NCI-H2107 treated with DMSO at 0.1 percent for 48 hours (cell line): Measurements from ENCODE around the gene CHDH.
A peak's percentile ranks its signal among the peaks of the same experiment; 100 is the strongest.

Source experiments
- DNase-seq: peaks from one replicate; lab custom pipeline; 2025; ENCODE audit not compliant: unreplicated experiment; lab: John Stamatoyannopoulos, UW

CHDH gene

GRCh38 chr3:53809764-53810400 lies 36.3 kb downstream of the CHDH start:
- no peak for DNase-seq

DNA sequence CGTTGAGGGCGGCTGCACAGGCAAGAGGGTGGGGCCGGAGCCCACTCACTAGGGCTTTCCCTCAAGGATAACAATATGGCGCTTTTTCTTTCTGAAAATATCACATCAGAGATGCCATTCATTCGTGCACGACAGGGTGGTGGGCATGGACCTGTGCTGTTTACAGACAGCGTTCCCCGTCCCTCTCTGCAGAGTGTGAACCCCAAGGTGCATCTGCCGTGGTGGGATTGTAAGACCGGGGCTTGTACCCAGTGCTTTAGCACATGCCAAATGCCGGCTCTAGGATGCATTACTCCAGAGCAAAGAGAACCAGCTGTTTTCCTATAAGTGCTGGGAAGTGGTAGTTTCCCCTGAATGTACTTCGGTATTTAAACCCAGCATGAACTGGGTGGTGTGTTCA lies 37.0 kb downstream of the CHDH start:
- no peak for DNase-seq

- DNase-seq: no peak
Observed at GRCh38 chr3:53808496-53808895, 37.7 kb downstream of the CHDH start.

DNA sequence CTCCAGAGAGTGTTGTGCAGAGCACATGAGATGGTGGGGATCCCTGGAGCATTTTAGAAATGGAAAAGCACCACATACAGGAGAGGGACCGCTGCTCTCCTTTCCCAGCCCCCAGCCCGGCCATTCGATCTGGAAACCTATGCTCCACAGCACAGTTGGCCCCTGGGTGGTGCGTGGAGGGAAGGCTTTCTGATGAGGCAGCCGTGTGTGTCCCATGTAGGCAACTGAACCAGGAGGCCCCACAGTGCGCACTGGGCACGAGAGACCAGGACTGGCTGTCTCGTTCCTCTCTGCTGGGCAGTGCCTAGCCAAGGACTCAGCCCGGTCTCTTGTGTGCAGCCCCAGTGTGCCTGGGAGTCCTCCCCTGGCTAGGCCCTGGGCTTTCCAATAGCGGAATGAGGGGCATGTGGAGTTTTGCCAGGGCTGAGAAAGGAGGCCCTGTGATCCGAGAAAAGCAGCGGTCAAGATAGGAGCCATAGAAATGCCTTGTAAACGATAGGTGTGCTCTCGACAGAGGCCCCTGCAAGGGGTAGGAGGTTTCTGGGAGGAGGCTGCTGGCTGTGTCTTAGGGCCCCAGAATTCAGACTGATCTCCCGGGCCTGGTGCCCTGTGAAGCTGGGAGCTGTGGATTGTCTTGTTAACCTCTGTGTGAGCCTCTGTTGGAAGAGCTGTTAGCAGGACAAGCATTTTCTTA lies 39.0 kb downstream of the CHDH start:
- DNase-seq: no peak

DNA sequence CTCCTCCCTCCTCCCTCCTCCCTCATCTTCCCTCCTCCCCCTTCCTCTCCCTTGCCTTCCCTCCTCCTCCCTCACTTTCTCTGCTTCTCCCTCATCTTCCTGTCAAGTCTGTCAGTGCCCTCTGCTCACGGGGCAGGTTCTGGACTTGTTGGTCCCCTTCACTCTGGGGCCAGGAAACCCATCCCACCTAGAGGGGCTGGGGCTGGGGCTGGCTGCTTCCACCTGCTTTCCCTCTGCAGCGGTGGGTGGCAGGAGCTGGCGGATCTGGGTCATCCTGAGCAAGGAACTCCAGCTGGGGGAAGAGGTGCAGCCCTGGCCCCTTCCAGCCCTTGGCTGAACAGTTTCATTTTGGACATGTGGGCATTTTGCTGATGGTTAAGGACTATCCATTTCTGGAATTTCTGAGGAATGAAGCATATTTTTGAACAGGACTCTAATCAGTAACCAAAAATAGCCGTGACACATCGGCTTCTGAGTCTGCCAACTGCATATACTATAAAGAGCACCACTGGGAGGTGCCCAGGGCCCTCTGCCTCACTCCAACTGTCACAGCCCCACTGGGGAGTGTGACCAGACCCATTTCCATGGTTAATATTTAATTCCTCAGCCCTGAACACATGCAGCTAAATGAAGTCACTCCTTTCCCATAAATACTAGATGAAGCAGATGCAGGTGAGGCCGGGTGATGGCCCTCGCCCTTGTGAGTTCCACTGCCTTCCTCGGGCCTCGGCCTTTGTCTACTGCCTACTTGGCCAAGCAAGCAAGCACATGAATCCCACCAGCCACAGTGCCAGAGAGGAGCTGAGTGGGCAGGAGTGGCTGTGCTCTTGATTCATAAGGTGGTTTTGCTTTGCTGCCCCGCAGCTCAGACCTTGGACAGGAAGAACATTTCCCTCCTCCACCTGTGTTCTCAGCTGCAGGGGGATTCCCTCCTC lies 39.8 kb downstream of the CHDH start:
- DNase-seq: no peak

GRCh38 chr3:53805463-53806159 lies 40.6 kb downstream of the CHDH start:
- no peak for DNase-seq

DNA sequence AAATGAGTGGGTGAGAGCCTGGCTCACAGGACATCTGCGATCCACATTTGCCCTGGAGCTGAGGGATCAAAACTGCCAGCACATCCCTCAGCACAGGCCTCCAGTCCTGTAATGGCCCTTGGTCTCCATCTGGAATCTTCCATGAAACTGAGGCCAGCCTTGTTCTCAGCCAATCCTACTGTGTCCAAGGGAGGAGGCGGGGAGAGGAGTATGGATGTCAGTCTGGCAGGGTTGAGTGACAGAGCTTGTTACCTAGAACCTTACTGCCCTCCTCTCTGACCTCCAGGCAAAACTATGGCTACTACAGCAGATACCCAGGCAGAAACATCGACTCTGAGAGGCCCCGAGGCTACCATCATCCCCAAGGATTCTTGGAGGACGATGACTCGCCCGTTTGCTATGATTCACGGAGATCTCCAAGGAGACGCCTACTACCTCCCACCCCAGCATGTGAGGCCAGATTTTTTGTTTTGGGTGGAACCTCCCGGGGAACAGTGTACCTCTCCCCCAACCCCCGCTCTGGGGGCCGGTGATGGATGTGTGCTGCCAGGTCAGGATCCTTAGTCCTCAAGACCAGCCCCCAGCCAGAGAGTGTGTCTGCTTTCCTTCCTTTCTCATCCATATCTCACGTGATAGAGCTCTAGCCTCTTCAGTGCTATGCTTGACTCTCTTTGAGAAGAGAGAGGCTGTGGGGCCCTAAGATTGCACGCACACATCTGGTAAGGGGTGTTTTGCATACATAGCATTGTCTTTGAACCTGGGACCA lies 41.3 kb downstream of the CHDH start:
- no peak for DNase-seq

- DNase-seq: no peak
Observed at GRCh38 chr3:53803816-53804695, 42.2 kb downstream of the CHDH start.

GRCh38 chr3:53803124-53803815 lies 42.9 kb downstream of the CHDH start:
- DNase-seq: peak; percentile 20

- DNase-seq: no peak
Observed at GRCh38 chr3:53802256-53802880, 43.9 kb downstream of the CHDH start.

- no peak for DNase-seq
Observed at GRCh38 chr3:53801319-53801718, 44.9 kb downstream of the CHDH start.

DNA sequence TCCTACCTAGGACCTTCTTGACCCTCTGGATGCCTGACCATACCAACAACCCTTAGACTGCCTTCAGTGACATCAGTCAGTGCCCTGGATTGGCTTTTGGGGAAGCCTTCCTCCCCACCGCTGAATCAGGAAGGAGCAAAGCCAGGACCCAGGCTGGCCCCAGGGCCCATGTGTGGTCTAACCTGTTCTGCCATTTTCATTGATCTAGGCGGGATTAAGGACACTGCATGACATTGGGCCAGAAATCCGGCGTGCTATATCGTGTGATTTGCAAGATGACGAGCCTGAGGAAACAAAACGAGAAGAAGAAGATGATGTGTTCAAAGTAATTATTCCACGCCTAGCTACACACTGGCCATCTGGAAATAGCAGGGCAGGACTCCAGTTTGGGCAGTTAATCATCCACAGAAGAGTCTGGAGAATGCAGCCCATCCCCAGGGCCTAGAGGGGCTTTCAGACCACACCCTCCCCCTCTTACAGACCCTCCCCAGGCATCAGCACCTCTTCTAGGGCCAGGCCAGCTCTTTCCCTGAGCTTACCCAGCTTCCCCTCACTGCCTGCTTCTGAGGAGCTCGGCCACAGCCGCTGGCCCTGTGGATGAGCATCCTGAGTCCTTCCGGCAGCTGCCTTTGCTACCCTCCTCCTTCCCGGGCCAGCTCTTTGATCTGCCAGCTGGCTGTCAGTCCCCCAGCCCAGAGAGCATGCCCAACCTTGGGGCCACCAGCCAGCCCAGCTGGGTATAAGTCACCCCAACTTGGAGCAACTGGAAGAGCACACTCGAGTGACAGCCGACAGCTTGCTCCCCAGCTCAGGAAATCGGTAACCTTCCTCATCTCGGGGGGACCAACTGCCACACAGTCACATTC lies 45.9 kb downstream of the CHDH start:
- no peak for DNase-seq

- no peak for DNase-seq
Observed at GRCh38 chr3:53799338-53799865, 46.8 kb downstream of the CHDH start.

- DNase-seq: no peak
Observed at GRCh38 chr3:53798144-53798543, 48.1 kb downstream of the CHDH start.

GRCh38 chr3:53795789-53796560 lies 50.2 kb downstream of the CHDH start:
- peak; percentile 35 for DNase-seq

GRCh38 chr3:53795176-53795575 lies 51.0 kb downstream of the CHDH start:
- DNase-seq: no peak
